B cell (primary cell): ENCODE measurements around the gene ANKRD28.

Source experiments
- EZH2 ChIP-seq: IDR thresholded peaks from 2 replicates; pipeline ENCODE4 v1.6.1; 2012; ENCODE audit warnings: borderline replicate concordance, low read depth, mild to moderate bottlenecking, moderate library complexity, low read length; ENCODE audit not compliant: insufficient read depth, poor library complexity, severe bottlenecking
- TF ChIP-seq, protein P1 (sequence below): fragments of 200-600 bp; IDR thresholded peaks from one replicate; pipeline ENCODE4 v1.8.0; 2022; ENCODE audit warnings: antibody characterized with exemption, mild to moderate bottlenecking

DNA sequence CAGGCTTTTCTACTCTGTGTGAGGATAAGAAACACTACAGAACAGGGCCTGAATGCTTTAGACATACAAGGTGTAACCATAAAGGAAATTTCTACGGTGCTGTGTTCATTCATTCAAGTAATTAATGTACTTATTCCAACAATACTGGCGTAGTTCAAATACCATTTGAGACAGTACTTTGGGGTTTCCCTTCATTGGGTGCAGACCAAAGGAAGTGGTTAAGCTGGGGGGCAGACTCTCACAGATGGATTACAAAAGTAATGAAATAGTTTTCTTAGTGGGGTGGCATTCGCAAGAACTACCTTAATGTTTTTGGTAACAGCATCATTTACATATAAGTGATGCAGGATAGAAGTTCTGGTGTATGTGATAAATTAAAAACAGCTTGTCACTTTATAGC lies 130.3 kb downstream of the ANKRD28 start:
- TF ChIP-seq, protein P1, sequence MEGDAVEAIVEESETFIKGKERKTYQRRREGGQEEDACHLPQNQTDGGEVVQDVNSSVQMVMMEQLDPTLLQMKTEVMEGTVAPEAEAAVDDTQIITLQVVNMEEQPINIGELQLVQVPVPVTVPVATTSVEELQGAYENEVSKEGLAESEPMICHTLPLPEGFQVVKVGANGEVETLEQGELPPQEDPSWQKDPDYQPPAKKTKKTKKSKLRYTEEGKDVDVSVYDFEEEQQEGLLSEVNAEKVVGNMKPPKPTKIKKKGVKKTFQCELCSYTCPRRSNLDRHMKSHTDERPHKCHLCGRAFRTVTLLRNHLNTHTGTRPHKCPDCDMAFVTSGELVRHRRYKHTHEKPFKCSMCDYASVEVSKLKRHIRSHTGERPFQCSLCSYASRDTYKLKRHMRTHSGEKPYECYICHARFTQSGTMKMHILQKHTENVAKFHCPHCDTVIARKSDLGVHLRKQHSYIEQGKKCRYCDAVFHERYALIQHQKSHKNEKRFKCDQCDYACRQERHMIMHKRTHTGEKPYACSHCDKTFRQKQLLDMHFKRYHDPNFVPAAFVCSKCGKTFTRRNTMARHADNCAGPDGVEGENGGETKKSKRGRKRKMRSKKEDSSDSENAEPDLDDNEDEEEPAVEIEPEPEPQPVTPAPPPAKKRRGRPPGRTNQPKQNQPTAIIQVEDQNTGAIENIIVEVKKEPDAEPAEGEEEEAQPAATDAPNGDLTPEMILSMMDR, result no peak
- no peak for TF ChIP-seq EZH2
